Lower leg skin (tissue), 3 donors: ENCODE data around the gene ITGB1BP1.

Experiments
- CTCF ChIP-seq, 3 donors: fragments of 450-650 bp; IDR thresholded peaks; one replicate each; pipeline ENCODE4 v1.5.1; 2016; ENCODE audit warnings: antibody characterized with exemption in 3 of 3, mild to moderate bottlenecking in 3 of 3, moderate library complexity in 2 of 3
- POLR2A ChIP-seq, 2 donors: fragments of 450-650 bp; IDR thresholded peaks; one replicate each; pipeline ENCODE4 v1.6.1; 2016 to 2017; ENCODE audit warnings: antibody characterized with exemption in 2 of 2, mild to moderate bottlenecking in 1 of 2, moderate library complexity in 1 of 2

DNA sequence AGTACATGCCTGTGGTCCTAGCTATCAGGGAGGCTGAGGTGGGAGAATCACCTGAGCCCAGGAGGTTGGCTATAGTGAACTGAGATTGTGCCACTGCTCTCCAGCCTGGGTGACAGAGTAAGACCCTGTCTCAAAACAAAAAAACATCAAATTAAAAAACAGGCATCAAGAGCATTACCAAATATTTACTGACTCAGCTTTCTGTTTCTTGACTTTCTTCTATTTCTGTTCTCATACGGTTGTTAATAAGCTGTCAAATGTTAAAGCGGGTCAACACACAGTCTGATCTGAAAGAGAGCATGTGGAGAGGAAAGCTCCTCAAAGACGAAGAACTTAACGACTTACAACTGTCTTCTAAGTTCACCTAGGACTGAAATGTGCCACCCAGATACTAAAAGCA lies 59.0 kb downstream of the ITGB1BP1 start:
- no peak for TF ChIP-seq POLR2A (IDR thresholded peaks at IDR 0.05)
- no peak for TF ChIP-seq CTCF (IDR thresholded peaks at IDR 0.05)
